Caki2 (cell line): ENCODE measurements around the gene CALN1. TPM values are rescaled to one million over a fixed set of nuclear protein-coding genes. Genes with fewer than 3 reads are reported as not detected.
"Not testable (repeated sequence)": the region's sequence is repeated elsewhere in the genome, so short reads cannot be mapped to it uniquely, and the experiment has no call there.

Source experiments
- DNase-seq: peaks from one replicate; pipeline ENCODE4 v3.0.0-alpha.2; 2015; ENCODE audit warnings: low read depth
- in situ Hi-C: cut with HindIII; loops from 2 replicates; pipeline ENCODE4 v1.10.0; 2016; ENCODE audit warnings: low sequenced_read_pairs, low pct_unique_long_range_greater_than_20kb, mixed read lengths
- total RNA-seq: library from RNA; depleted of rRNA; stranded (reverse); fragments of >200 nt; shearing (Covaris generic); gene quantifications from 2 replicates; pipeline ENCODE4 v1.2.3, GENCODE V29; 2014; ENCODE audit warnings: low replicate concordance

Gene CALN1
- total RNA-seq, 1 experiment from 2014 or later, result not detected

- in situ Hi-C loops, result no loop called here
- no peak for DNase-seq
Observed at GRCh38 chr7:72413886-72414285, 1.7 kb upstream of the CALN1 start.

GRCh38 chr7:72413290-72413689 lies 1.2 kb upstream of the CALN1 start:
- in situ Hi-C loops, result no loop called here
- no peak for DNase-seq

- no peak for DNase-seq
- in situ Hi-C loops, result no loop called here
Observed at GRCh38 chr7:72411419-72411818, 719 bp downstream of the CALN1 start.

- DNase-seq, result no peak
- in situ Hi-C loops, result no loop called here
Observed at GRCh38 chr7:72409638-72410015, 2.5 kb downstream of the CALN1 start.

GRCh38 chr7:72408966-72409637 lies 3.0 kb downstream of the CALN1 start:
- DNase-seq, result no peak
- in situ Hi-C loops, result no loop called here

- in situ Hi-C loops, result no loop called here
Observed at GRCh38 chr7:72406820-72407403, 5.2 kb downstream of the CALN1 start.

GRCh38 chr7:72405871-72406270 lies 6.3 kb downstream of the CALN1 start:
- in situ Hi-C loops, result no loop called here
- DNase-seq, result no peak

More at GRCh38 chr7:72406820-72407403, 5.2 kb downstream of the CALN1 start:
- DNase-seq, result no peak

- no peak for DNase-seq
- in situ Hi-C loops, result no loop called here
Observed at GRCh38 chr7:72405418-72405817, 6.7 kb downstream of the CALN1 start.

GRCh38 chr7:72404743-72405142 lies 7.4 kb downstream of the CALN1 start:
- in situ Hi-C loops, result no loop called here
- DNase-seq, result no peak

GRCh38 chr7:72403458-72404076 lies 8.6 kb downstream of the CALN1 start:
- no peak for DNase-seq
- in situ Hi-C loops, result no loop called here

- DNase-seq, result no peak
- in situ Hi-C loops, result no loop called here
Observed at GRCh38 chr7:72394016-72394415, 18.1 kb downstream of the CALN1 start.

GRCh38 chr7:72391821-72392377 lies 20.2 kb downstream of the CALN1 start:
- in situ Hi-C loops, result no loop called here

GRCh38 chr7:72386118-72386517 lies 26.0 kb downstream of the CALN1 start:
- DNase-seq, result no peak
- in situ Hi-C loops, result no loop called here

More at GRCh38 chr7:72391821-72392377, 20.2 kb downstream of the CALN1 start:
- no peak for DNase-seq

- DNase-seq, result no peak
- in situ Hi-C loops, result no loop called here
Observed at GRCh38 chr7:72362246-72362645, 49.9 kb downstream of the CALN1 start.

GRCh38 chr7:72345208-72345727 lies 66.9 kb downstream of the CALN1 start:
- in situ Hi-C loops, result no loop called here
- no peak for DNase-seq

- in situ Hi-C loops, result no loop called here
- no peak for DNase-seq
Observed at GRCh38 chr7:72343991-72344390, 68.1 kb downstream of the CALN1 start.

GRCh38 chr7:72343354-72343753 lies 68.8 kb downstream of the CALN1 start:
- DNase-seq, in situ Hi-C loops: not testable (repeated sequence)

GRCh38 chr7:72337390-72338167 lies 74.6 kb downstream of the CALN1 start:
- DNase-seq, result no peak
- in situ Hi-C loops, result no loop called here
